HepG2 (cell line): ENCODE data around the gene RBCK1. TPM values are rescaled to one million over a fixed set of nuclear protein-coding genes. Genes with fewer than 3 reads are reported as not detected.

ENCODE experiments used
- ARID5B ChIP-seq: IDR thresholded peaks from 2 replicates; pipeline ENCODE4 v1.4.0; 2020; ENCODE audit warnings: mild to moderate bottlenecking, missing genetic modification reagents
- ARNT ChIP-seq: fragments of 450-650 bp; IDR thresholded peaks from 2 replicates; pipeline ENCODE4 v1.6.1; 2017
- ATF2 ChIP-seq: sonication (generic); formaldehyde crosslinking; IDR thresholded peaks from 2 replicates; pipeline ENCODE4 v1.4.0; 2020; ENCODE audit warnings: missing genetic modification reagents
- CENPX ChIP-seq: sonication (generic); formaldehyde crosslinking; IDR thresholded peaks from 2 replicates; pipeline ENCODE4 v1.9.0; 2021; ENCODE audit warnings: mild to moderate bottlenecking, missing genetic modification reagents, moderate library complexity
- DR1 ChIP-seq: sonication (generic); formaldehyde crosslinking; IDR thresholded peaks from 2 replicates; pipeline ENCODE4 v1.8.0; 2021; ENCODE audit warnings: mild to moderate bottlenecking, missing genetic modification reagents, inconsistent platforms
- GATAD2A ChIP-seq: IDR thresholded peaks from 2 replicates; pipeline ENCODE4 v1.6.1; 2016
- GFI1 ChIP-seq: sonication (generic); formaldehyde crosslinking; IDR thresholded peaks from 2 replicates; pipeline ENCODE4 v1.5.0; 2020; ENCODE audit warnings: missing genetic modification reagents, mild to moderate bottlenecking, borderline replicate concordance
- IKZF1 ChIP-seq: fragments of 450-650 bp; IDR thresholded peaks from 2 replicates; pipeline ENCODE4 v1.7.1; 2016
- JUN ChIP-seq: sonication (generic); formaldehyde crosslinking; IDR thresholded peaks from 2 replicates; pipeline ENCODE4 v1.4.0; 2020; ENCODE audit warnings: mild to moderate bottlenecking, missing genetic modification reagents
- MYC ChIP-seq: sonication (generic); formaldehyde crosslinking; IDR thresholded peaks from 2 replicates; pipeline ENCODE4 v1.9.0; 2021; ENCODE audit warnings: missing genetic modification reagents, borderline replicate concordance
- REPIN1 ChIP-seq: sonication (generic); formaldehyde crosslinking; IDR thresholded peaks from 2 replicates; pipeline ENCODE4 v1.8.0; 2022; ENCODE audit warnings: missing genetic modification reagents, low read depth, mild to moderate bottlenecking, borderline replicate concordance
- SETDB1 ChIP-seq: sonication (generic); formaldehyde crosslinking; IDR thresholded peaks from 2 replicates; pipeline ENCODE4 v1.5.1; 2020; ENCODE audit warnings: missing genetic modification reagents, mild to moderate bottlenecking, borderline replicate concordance
- ZNF597 ChIP-seq: sonication (generic); formaldehyde crosslinking; IDR thresholded peaks from 2 replicates; pipeline ENCODE4 v1.5.0; 2020; ENCODE audit warnings: missing genetic modification reagents
- ZNF607 ChIP-seq: sonication (generic); formaldehyde crosslinking; IDR thresholded peaks from 2 replicates; pipeline ENCODE4 v1.5.1; 2020; ENCODE audit warnings: missing genetic modification reagents, mild to moderate bottlenecking, borderline replicate concordance
- ZNF691 ChIP-seq: sonication (generic); formaldehyde crosslinking; IDR thresholded peaks from 2 replicates; pipeline ENCODE4 v1.4.0; 2020; ENCODE audit warnings: missing genetic modification reagents, low read depth, mild to moderate bottlenecking, borderline replicate concordance
- polyA plus RNA-seq, 8 experiments: library from polyadenylated mRNA; depleted of rRNA in 3 of 8; stranded (reverse) in 7 of 8; unstranded in 1 of 8; fragments of >200 nt; fragmentation: Illumina TruSeq in 4 of 8; extraction: Trizol in 4 of 8; gene quantifications; 2 replicates each; pipeline versions ENCODE4 v1.2.1 to v1.2.3, GENCODE V29; 2011 to 2016; ENCODE audit warnings: low read depth in 4 of 8, missing spikeins in 1 of 8, mixed read lengths in 1 of 8; ENCODE audit not compliant: insufficient read depth in 1 of 8
- total RNA-seq, 5 experiments: library from RNA; depleted of rRNA; stranded (reverse); fragments of >200 nt; fragmentation: Illumina TruSeq; extraction: Trizol; gene quantifications; 2 replicates each; pipeline ENCODE4 v1.2.3, GENCODE V29; 2016; ENCODE audit warnings: low read depth in 1 of 5
- TF ChIP-seq, protein P1 (sequence below): sonication (generic); formaldehyde crosslinking; IDR thresholded peaks from 2 replicates; pipeline ENCODE4 v1.8.0; 2022; ENCODE audit warnings: mild to moderate bottlenecking, missing genetic modification reagents, borderline replicate concordance
- TF ChIP-seq, protein P2 (sequence below): sonication (generic); formaldehyde crosslinking; IDR thresholded peaks from 2 replicates; pipeline ENCODE4 v1.8.1; 2022; ENCODE audit warnings: low read depth, mild to moderate bottlenecking, missing genetic modification reagents

The RBCK1 gene
- total and polyA plus RNA-seq, 2 of the 13 experiments (the other 11 are each of a cell fraction or from before 2014, with no cell fraction given) = 149 to 215 TPM

- TF ChIP-seq ARID5B (0 out of 2 replicates have a peak, but pooled peaks have one; percentile 9), GFI1 (CRISPR knock-in tag) (0 out of 2 replicates have a peak, but pooled peaks have one; percentile 11), DR1 (CRISPR knock-in tag) (no peak), IKZF1 (no peak), GATAD2A (CRISPR knock-in tag) (peak; percentile 63), ARNT (no peak), ZNF597 (no peak), MYC (CRISPR knock-in tag) (0 out of 2 replicates have a peak, but pooled peaks have one; percentile 6), SETDB1 (CRISPR knock-in tag) (no peak), ATF2 (CRISPR knock-in tag) (peak; percentile 45; the same call in 1 of the 2 replicates), ZNF607 (CRISPR knock-in tag) (no peak), ZNF691 (CRISPR knock-in tag) (0 out of 2 replicates have a peak, but pooled peaks have one; percentile 21), CENPX (CRISPR knock-in tag) (no peak), REPIN1 (CRISPR knock-in tag) (no peak), JUN (CRISPR knock-in tag) (no peak)
- TF ChIP-seq, protein P1, sequence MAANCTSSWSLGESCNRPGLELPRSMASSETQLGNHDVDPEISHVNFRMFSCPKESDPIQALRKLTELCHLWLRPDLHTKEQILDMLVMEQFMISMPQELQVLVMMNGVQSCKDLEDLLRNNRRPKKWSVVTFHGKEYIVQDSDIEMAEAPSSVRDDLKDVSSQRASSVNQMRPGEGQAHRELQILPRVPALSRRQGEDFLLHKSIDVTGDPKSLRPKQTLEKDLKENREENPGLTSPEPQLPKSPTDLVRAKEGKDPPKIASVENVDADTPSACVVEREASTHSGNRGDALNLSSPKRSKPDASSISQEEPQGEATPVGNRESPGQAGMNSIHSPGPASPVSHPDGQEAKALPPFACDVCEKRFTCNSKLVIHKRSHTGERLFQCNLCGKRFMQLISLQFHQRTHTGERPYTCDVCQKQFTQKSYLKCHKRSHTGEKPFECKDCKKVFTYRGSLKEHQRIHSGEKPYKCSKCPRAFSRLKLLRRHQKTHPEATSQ (CRISPR knock-in tag) = no peak
- TF ChIP-seq, protein P2, sequence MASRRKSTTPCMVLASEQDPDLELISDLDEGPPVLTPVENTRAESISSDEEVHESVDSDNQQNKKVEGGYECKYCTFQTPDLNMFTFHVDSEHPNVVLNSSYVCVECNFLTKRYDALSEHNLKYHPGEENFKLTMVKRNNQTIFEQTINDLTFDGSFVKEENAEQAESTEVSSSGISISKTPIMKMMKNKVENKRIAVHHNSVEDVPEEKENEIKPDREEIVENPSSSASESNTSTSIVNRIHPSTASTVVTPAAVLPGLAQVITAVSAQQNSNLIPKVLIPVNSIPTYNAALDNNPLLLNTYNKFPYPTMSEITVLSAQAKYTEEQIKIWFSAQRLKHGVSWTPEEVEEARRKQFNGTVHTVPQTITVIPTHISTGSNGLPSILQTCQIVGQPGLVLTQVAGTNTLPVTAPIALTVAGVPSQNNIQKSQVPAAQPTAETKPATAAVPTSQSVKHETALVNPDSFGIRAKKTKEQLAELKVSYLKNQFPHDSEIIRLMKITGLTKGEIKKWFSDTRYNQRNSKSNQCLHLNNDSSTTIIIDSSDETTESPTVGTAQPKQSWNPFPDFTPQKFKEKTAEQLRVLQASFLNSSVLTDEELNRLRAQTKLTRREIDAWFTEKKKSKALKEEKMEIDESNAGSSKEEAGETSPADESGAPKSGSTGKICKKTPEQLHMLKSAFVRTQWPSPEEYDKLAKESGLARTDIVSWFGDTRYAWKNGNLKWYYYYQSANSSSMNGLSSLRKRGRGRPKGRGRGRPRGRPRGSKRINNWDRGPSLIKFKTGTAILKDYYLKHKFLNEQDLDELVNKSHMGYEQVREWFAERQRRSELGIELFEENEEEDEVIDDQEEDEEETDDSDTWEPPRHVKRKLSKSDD = peak; percentile 46; the same call in 1 of the 2 replicates
These were observed 34.8 kb upstream of the RBCK1 start (continued) for GRCh38 chr20:373171-373890.
